Suprapubic skin (tissue), 4 donors: ENCODE data around the gene PTPRN2.

Experiments
- CTCF ChIP-seq, 2 donors: fragments of 200-600 bp in 1 of 2; fragments of 450-650 bp in 1 of 2; sonication (generic) in 1 of 2; IDR thresholded peaks; one replicate each; pipeline ENCODE4 v1.5.1; 2016 to 2019; ENCODE audit warnings: antibody characterized with exemption in 2 of 2, mild to moderate bottlenecking in 1 of 2, moderate library complexity in 1 of 2
- EP300 ChIP-seq: sonication (generic); formaldehyde crosslinking; IDR thresholded peaks from one replicate; pipeline ENCODE4 v1.6.1; 2017; ENCODE audit warnings: antibody characterized with exemption
- POLR2A ChIP-seq, 2 donors: fragments of 450-650 bp; IDR thresholded peaks; one replicate each; pipeline ENCODE4 v1.6.1; 2017; ENCODE audit warnings: antibody characterized with exemption in 2 of 2, mild to moderate bottlenecking in 2 of 2, moderate library complexity in 2 of 2
- POLR2AphosphoS5 ChIP-seq, 3 donors: sonication (generic); formaldehyde crosslinking; IDR thresholded peaks; one replicate each; pipeline ENCODE4 v1.6.1; 2017; ENCODE audit warnings: antibody characterized with exemption in 3 of 3

- TF ChIP-seq CTCF (IDR thresholded peaks at IDR 0.05) (no peak), EP300 (no peak), POLR2AphosphoS5 (IDR thresholded peaks at IDR 0.05) (no peak), POLR2A (IDR thresholded peaks at IDR 0.05) (no peak)
Observed at GRCh38 chr7:157618823-157619606, 968.6 kb downstream of the PTPRN2 start.
